B cell (primary cell): ENCODE measurements around the gene GCN1. TPM values are rescaled to one million over a fixed set of nuclear protein-coding genes. Genes with fewer than 3 reads are reported as not detected.
A peak's percentile ranks its signal among the peaks of the same experiment; 100 is the strongest.

Experiments used
- ATAC-seq: fragments of 200-7000 bp; cut with Tn5 transposase; one replicate; pipeline ENCODE4 v1.10.0; 2021; ENCODE audit warnings: low read depth, mild to moderate bottlenecking, moderate number of reproducible peaks, moderate library complexity
- CTCF ChIA-PET: fragments of 350-600 bp; sonication (Branson Sonifier 250); formaldehyde crosslinking; loops from one replicate; lab custom pipeline; 2021; ENCODE audit warnings: antibody characterized with exemption, inconsistent platforms; lab: Charles Lee
- POLR2A ChIA-PET: fragments of 350-600 bp; sonication (Branson Sonifier 250); formaldehyde crosslinking; loops from one replicate; lab custom pipeline; 2021; ENCODE audit warnings: antibody characterized with exemption; lab: Charles Lee
- DNase-seq: peaks from one replicate; pipeline ENCODE4 v3.0.0; 2013
- H2AFZ ChIP-seq: 2 replicates; pipeline ENCODE4 v1.6.1; 2012; ENCODE audit warnings: mild to moderate bottlenecking, low read depth, low read length; ENCODE audit not compliant: insufficient read depth, poor library complexity, severe bottlenecking
- H3K27ac ChIP-seq, 2 donors: 1 replicate in 1 of 2; 2 replicates in 1 of 2; pipeline ENCODE4 v1.5.1; 2012 to 2013; ENCODE audit warnings: low read length in 2 of 2, mild to moderate bottlenecking in 2 of 2, moderate library complexity in 1 of 2
- H3K27me3 ChIP-seq, 4 experiments: fragments of 200-600 bp in 1 of 4; sonication (generic) in 1 of 4; replicated peaks in 1 of 4; 1 replicate in 2 of 4; 2 replicates in 2 of 4; pipeline versions ENCODE4 v1.6.1 to v1.7.0; 2013 to 2016; ENCODE audit warnings: low read length in 3 of 4, mild to moderate bottlenecking in 2 of 4, mixed read lengths in 1 of 4, moderate library complexity in 1 of 4; ENCODE audit not compliant: insufficient read depth in 4 of 4, control insufficient read depth in 3 of 4; ENCODE audit errors: control extremely low read depth in 1 of 4
- H3K36me3 ChIP-seq, 2 experiments: replicated peaks in 1 of 2; 1 replicate in 1 of 2; 2 replicates in 1 of 2; pipeline versions ENCODE4 v1.6.1 to v1.7.1; 2013; ENCODE audit warnings: low read length in 1 of 2; ENCODE audit not compliant: insufficient read depth in 2 of 2, control insufficient read depth in 1 of 2; ENCODE audit errors: control extremely low read depth in 1 of 2, extremely low read depth in 1 of 2
- H3K4me1 ChIP-seq, 2 donors: fragments of 200-600 bp in 1 of 2; sonication (generic) in 1 of 2; 1 replicate in 1 of 2; 2 replicates in 1 of 2; pipeline versions ENCODE4 v1.5.1 to v1.6.1; 2013 to 2017; ENCODE audit warnings: low read length in 2 of 2; ENCODE audit not compliant: control insufficient read depth in 2 of 2, insufficient read depth in 2 of 2
- H3K4me2 ChIP-seq: replicated peaks from 2 replicates; pipeline ENCODE3; 2012; ENCODE audit warnings: mild to moderate bottlenecking, low read depth, low read length; ENCODE audit not compliant: poor library complexity, severe bottlenecking
- H3K4me3 ChIP-seq, 5 experiments: fragments of 200-600 bp in 1 of 5; sonication (generic) in 1 of 5; 1 replicate in 3 of 5; 2 replicates in 2 of 5; pipeline versions ENCODE4 v1.5.1 to v1.7.0; 2011 to 2016; ENCODE audit warnings: low read length in 4 of 5, mild to moderate bottlenecking in 4 of 5, low read depth in 2 of 5, control low read depth in 1 of 5, moderate library complexity in 1 of 5; ENCODE audit not compliant: insufficient read depth in 1 of 5; ENCODE audit errors: control extremely low read depth in 1 of 5, extremely low read depth in 1 of 5
- H3K79me2 ChIP-seq: fragments of 200-600 bp; sonication (generic); one replicate; pipeline ENCODE4 v1.6.0; 2016; ENCODE audit warnings: low read length; ENCODE audit not compliant: control insufficient read depth, insufficient read depth
- H3K9ac ChIP-seq: fragments of 200-600 bp; sonication (generic); 2 replicates; pipeline ENCODE4 v1.6.1; 2017; ENCODE audit warnings: mild to moderate bottlenecking, low read length, moderate library complexity
- H3K9me3 ChIP-seq, 3 donors: one replicate each; pipeline versions ENCODE4 v1.6.1 to v1.7.1; 2013; ENCODE audit warnings: low read length in 2 of 3; ENCODE audit not compliant: control insufficient read depth in 2 of 3, insufficient read depth in 1 of 3; ENCODE audit errors: control extremely low read depth in 1 of 3
- H4K20me1 ChIP-seq: 2 replicates; pipeline ENCODE4 v1.6.0; 2012; ENCODE audit warnings: mild to moderate bottlenecking, low read length; ENCODE audit not compliant: insufficient read depth, control insufficient read depth, poor library complexity, severe bottlenecking
- H3K27ac Mint-ChIP-seq: one replicate; pipeline ENCODE4 v1.8.0; 2021; ENCODE audit warnings: mixed read lengths
- H3K27me3 Mint-ChIP-seq: one replicate; pipeline ENCODE4 v1.8.0; 2021; ENCODE audit warnings: mixed read lengths
- H3K4me1 Mint-ChIP-seq: one replicate; pipeline ENCODE4 v1.8.0; 2021; ENCODE audit warnings: mixed read lengths
- H3K4me3 Mint-ChIP-seq: one replicate; pipeline ENCODE4 v1.8.0; 2021; ENCODE audit warnings: mixed read lengths
- H3K9me3 Mint-ChIP-seq: one replicate; pipeline ENCODE4 v1.8.0; 2022; ENCODE audit warnings: mixed read lengths; ENCODE audit not compliant: insufficient read depth
- CTCF ChIP-seq: fragments of 200-600 bp; IDR thresholded peaks from one replicate; pipeline ENCODE4 v1.8.0; 2022; ENCODE audit warnings: antibody characterized with exemption, mild to moderate bottlenecking
- EZH2 ChIP-seq: IDR thresholded peaks from 2 replicates; pipeline ENCODE4 v1.6.1; 2012; ENCODE audit warnings: borderline replicate concordance, low read depth, mild to moderate bottlenecking, moderate library complexity, low read length; ENCODE audit not compliant: insufficient read depth, poor library complexity, severe bottlenecking
- WGBS: methylation state at CpG from one replicate; pipeline ENCODE4 v1.1.5; 2013; ENCODE audit warnings: missing lambda C conversion rate; ENCODE audit not compliant: insufficient coverage; 5-methylcytosine and 5-hydroxymethylcytosine counted together
- intact Hi-C: fragments of 100-400 bp; cut with micrococcal nuclease; formaldehyde crosslinking; loops from one replicate; pipeline ENCODE4 v1.10.0; 2022
- polyA plus RNA-seq: library from polyadenylated mRNA; depleted of rRNA; stranded (reverse); fragments of >200 nt; gene quantifications from 2 replicates; pipeline ENCODE4 v1.2.3, GENCODE V29; 2012
- total RNA-seq, 2 donors: library from RNA; stranded (reverse); fragments of 120-200 nt in 1 of 2; gene quantifications; 1 replicate in 1 of 2; 2 replicates in 1 of 2; pipeline versions ENCODE4 v1.2.3 to v1.2.4, GENCODE V29; 2013 to 2022

Gene GCN1
- total and polyA plus RNA-seq, 2 donors (not counting 1 experiment from before 2014, with no cell fraction given) = 41.3 to 127 TPM

- Histone ChIP-seq H3K36me3 (peaks cover 0 to 4% of the 10 kb centered on the region in 2 experiments), H3K79me2 (peaks cover 52% of the 10 kb centered on the region), H3K9ac (no peak overlapping the region), H3K4me3 (no peak overlapping the region), H3K4me2 (peak overlapping the region; percentile 77), H3K27me3 (no peaks in the 10 kb centered on the region), H2AFZ (no peak overlapping the region), H3K4me1 (peaks cover 40 to 68% of the 10 kb centered on the region in 2 donors), H3K27ac (no peak overlapping the region), H3K9me3 (peaks cover 0 to 3% (median 0%) of the 10 kb centered on the region in 3 donors), H4K20me1 (peaks cover 39% of the 10 kb centered on the region)
- 85% methylated on average over 6 of the region's 11 CpGs for WGBS
- Mint-ChIP-seq H3K9me3 (no peaks in the 10 kb centered on the region), H3K27ac (peak overlapping the region; percentile 86), H3K27me3 (no peaks in the 10 kb centered on the region), H3K4me1 (peaks cover 69% of the 10 kb centered on the region), H3K4me3 (peak overlapping the region; percentile 87)
- ChIA-PET POLR2A (interaction anchor here (0.6 to 4.1 kb wide), 4 partner anchors 15 to 82 kb away, joined by 3 to 23 read pairs (median 14); partner anchors contain the start of gene RPLP0), CTCF (interaction anchor here (0.6 to 2.5 kb wide), 4 partner anchors 31 to 786 kb away, joined by 3 to 12 read pairs (median 6); no protein-coding TSS in a partner anchor)
- intact Hi-C loops = loop anchor here (5.0 kb wide), 1 partner anchor 74 kb away; the partner anchor contains the start of gene GCN1
- no peak for ATAC-seq
- DNase-seq = no peak
- no peak for TF ChIP-seq EZH2
- no peak for TF ChIP-seq CTCF
Observed at GRCh38 chr12:120118321-120119061, 76.0 kb downstream of the GCN1 start.

- H3K27ac Mint-ChIP-seq = peak overlapping the region; percentile 86
- ATAC-seq (no peak), DNase-seq (no peak)
- POLR2A ChIA-PET = interaction anchor here (0.7 to 4.1 kb wide), 3 partner anchors 15 to 83 kb away, joined by 3 to 23 read pairs (median 22); partner anchors contain the start of gene RPLP0
- Histone ChIP-seq H3K4me3 (peak overlapping the region in 4 of 5 experiments; percentile 61 to 92 (median 80)), H3K27ac (no peak overlapping the region), H2AFZ (no peak overlapping the region), H3K79me2 (peaks cover 58% of the 10 kb centered on the region), H3K9ac (peak overlapping the region; percentile 74), H4K20me1 (peaks cover 45% of the 10 kb centered on the region), H3K27me3 (no peaks in the 10 kb centered on the region), H3K4me2 (peak overlapping the region; percentile 77), H3K36me3 (peaks cover 0 to 4% of the 10 kb centered on the region in 2 experiments), H3K9me3 (peaks cover 0 to 3% (median 0%) of the 10 kb centered on the region in 3 donors), H3K4me1 (peaks cover 38 to 62% of the 10 kb centered on the region in 2 donors)
- peak overlapping the region; percentile 87 for H3K4me3 Mint-ChIP-seq
- H3K27me3 Mint-ChIP-seq = no peaks in the 10 kb centered on the region
- no peak for TF ChIP-seq EZH2
- TF ChIP-seq CTCF = no peak
- H3K4me1 Mint-ChIP-seq = peaks cover 67% of the 10 kb centered on the region
- intact Hi-C loops = loop anchor here (1.0 to 5.0 kb wide), 4 partner anchors 15 to 241 kb away; partner anchors contain the start of genes CIT, GCN1 and RNU4-1
- CTCF ChIA-PET = interaction anchor here (0.6 to 2.5 kb wide), 4 partner anchors 15 to 82 kb away, joined by 3 to 12 read pairs (median 4); no protein-coding TSS in a partner anchor
- H3K9me3 Mint-ChIP-seq = no peaks in the 10 kb centered on the region
- 72% methylated on average over 2 of the region's 7 CpGs for WGBS
Observed at GRCh38 chr12:120117961-120118320, 76.6 kb downstream of the GCN1 start.
